Activated CD8-positive, alpha-beta T cell treated with anti-CD3 and anti-CD28 coated beads, Interleukin-2, amount 10 ng/mL, durations not matched to agents 7 days and 5 days (primary cell): ENCODE results near the gene LRBA. TPM values are rescaled to one million over a fixed set of nuclear protein-coding genes. Genes with fewer than 3 reads are reported as not detected.

Experiments
- ATAC-seq: fragments of 150-1000 bp; cut with Tn5 transposase; one replicate; pipeline ENCODE4 v1.10.0; 2021; ENCODE audit warnings: moderate library complexity
- CTCF ChIA-PET: fragments of 350-600 bp; sonication (Branson Sonifier 250); formaldehyde crosslinking; loops from one replicate; lab custom pipeline; 2021; ENCODE audit warnings: antibody characterized with exemption; lab: Charles Lee
- POLR2A ChIA-PET: fragments of 350-600 bp; sonication (Branson Sonifier 250); formaldehyde crosslinking; loops from one replicate; lab custom pipeline; 2021; ENCODE audit warnings: antibody characterized with exemption; lab: Charles Lee
- DNase-seq: peaks from one replicate; pipeline ENCODE4 v3.0.0-alpha.2; 2020
- H3K27ac Mint-ChIP-seq: one replicate; pipeline ENCODE4 v1.8.0; 2021; ENCODE audit warnings: mild to moderate bottlenecking, mixed read lengths
- H3K27me3 Mint-ChIP-seq: one replicate; pipeline ENCODE4 v1.8.0; 2021; ENCODE audit warnings: low read depth, mixed read lengths
- H3K36me3 Mint-ChIP-seq: one replicate; pipeline ENCODE4 v1.8.0; 2021; ENCODE audit warnings: low read depth, mixed read lengths
- H3K4me1 Mint-ChIP-seq: one replicate; pipeline ENCODE4 v1.8.0; 2021; ENCODE audit warnings: low read depth, mixed read lengths
- H3K4me3 Mint-ChIP-seq: one replicate; pipeline ENCODE4 v1.8.0; 2021; ENCODE audit warnings: mild to moderate bottlenecking, mixed read lengths
- H3K9me3 Mint-ChIP-seq: one replicate; pipeline ENCODE4 v1.8.0; 2022; ENCODE audit warnings: mixed read lengths; ENCODE audit not compliant: insufficient read depth
- total RNA-seq, 2 experiments: library from RNA; stranded (reverse); gene quantifications; one replicate each; pipeline ENCODE4 v1.2.3, GENCODE V29; 2021

LRBA gene
- total RNA-seq, 2 experiments from 2014 or later: 43.3 to 44.5 TPM

- no peaks in the 10 kb centered on the region for H3K4me1 Mint-ChIP-seq
- POLR2A ChIA-PET: no interaction called here
- H3K27me3 Mint-ChIP-seq: no peaks in the 10 kb centered on the region
- no peak overlapping the region for H3K4me3 Mint-ChIP-seq
- no peak for ATAC-seq
- CTCF ChIA-PET: interaction anchor here (1.1 kb wide), 1 partner anchor 10 kb away, joined by 7 read pairs; no protein-coding TSS in a partner anchor
- no peaks in the 10 kb centered on the region for H3K36me3 Mint-ChIP-seq
- DNase-seq: no peak
- H3K9me3 Mint-ChIP-seq: no peaks in the 10 kb centered on the region
- no peak overlapping the region for H3K27ac Mint-ChIP-seq
These were observed 761.7 kb downstream of the LRBA start for GRCh38 chr4:150253416-150253815.

GRCh38 chr4:150252741-150253140 lies 762.3 kb downstream of the LRBA start:
- ChIA-PET CTCF (no interaction called here), POLR2A (no interaction called here)
- Mint-ChIP-seq H3K4me1 (no peaks in the 10 kb centered on the region), H3K4me3 (no peak overlapping the region), H3K36me3 (no peaks in the 10 kb centered on the region), H3K9me3 (no peaks in the 10 kb centered on the region), H3K27me3 (no peaks in the 10 kb centered on the region), H3K27ac (no peak overlapping the region)
- ATAC-seq (no peak), DNase-seq (no peak)

GRCh38 chr4:150252306-150252705 lies 762.8 kb downstream of the LRBA start:
- no peaks in the 10 kb centered on the region for H3K4me1 Mint-ChIP-seq
- POLR2A ChIA-PET: no interaction called here
- no peaks in the 10 kb centered on the region for H3K36me3 Mint-ChIP-seq
- ATAC-seq: no peak
- no peaks in the 10 kb centered on the region for H3K27me3 Mint-ChIP-seq
- DNase-seq: no peak
- no peaks in the 10 kb centered on the region for H3K9me3 Mint-ChIP-seq
- H3K27ac Mint-ChIP-seq: no peak overlapping the region
- CTCF ChIA-PET: interaction anchor here (1.0 kb wide), 1 partner anchor 9 kb away, joined by 3 read pairs; no protein-coding TSS in a partner anchor
- H3K4me3 Mint-ChIP-seq: no peak overlapping the region

GRCh38 chr4:150251752-150252190 lies 763.3 kb downstream of the LRBA start:
- Mint-ChIP-seq H3K4me1 (no peaks in the 10 kb centered on the region), H3K36me3 (no peaks in the 10 kb centered on the region), H3K4me3 (no peak overlapping the region), H3K27me3 (no peaks in the 10 kb centered on the region), H3K9me3 (no peaks in the 10 kb centered on the region), H3K27ac (no peak overlapping the region)
- ATAC-seq (no peak), DNase-seq (no peak)
- CTCF ChIA-PET: interaction anchor here (1.0 kb wide), 1 partner anchor 8 kb away, joined by 3 read pairs; no protein-coding TSS in a partner anchor
- POLR2A ChIA-PET: no interaction called here

- POLR2A ChIA-PET: no interaction called here
- Mint-ChIP-seq H3K27me3 (no peaks in the 10 kb centered on the region), H3K36me3 (no peaks in the 10 kb centered on the region), H3K4me3 (no peak overlapping the region), H3K4me1 (no peaks in the 10 kb centered on the region), H3K27ac (no peak overlapping the region), H3K9me3 (no peaks in the 10 kb centered on the region)
- CTCF ChIA-PET: interaction anchor here (1.0 kb wide), 1 partner anchor 8 kb away, joined by 3 read pairs; no protein-coding TSS in a partner anchor
- ATAC-seq (no peak), DNase-seq (no peak)
These were observed 764.0 kb downstream of the LRBA start for GRCh38 chr4:150250998-150251651.

GRCh38 chr4:150250293-150250997 lies 764.6 kb downstream of the LRBA start:
- DNase-seq: no peak
- H3K27me3 Mint-ChIP-seq: no peaks in the 10 kb centered on the region
- H3K4me1 Mint-ChIP-seq: no peaks in the 10 kb centered on the region
- ATAC-seq: no peak
- H3K4me3 Mint-ChIP-seq: no peak overlapping the region
- no peaks in the 10 kb centered on the region for H3K9me3 Mint-ChIP-seq
- no peaks in the 10 kb centered on the region for H3K36me3 Mint-ChIP-seq
- no peak overlapping the region for H3K27ac Mint-ChIP-seq
- ChIA-PET CTCF (no interaction called here), POLR2A (no interaction called here)

GRCh38 chr4:150248181-150248580 lies 766.9 kb downstream of the LRBA start:
- POLR2A ChIA-PET: no interaction called here
- Mint-ChIP-seq H3K27me3 (peaks cover 2% of the 10 kb centered on the region), H3K4me3 (no peak overlapping the region), H3K36me3 (no peaks in the 10 kb centered on the region), H3K4me1 (no peaks in the 10 kb centered on the region), H3K9me3 (no peaks in the 10 kb centered on the region), H3K27ac (no peak overlapping the region)
- DNase-seq (no peak), ATAC-seq (no peak)
- CTCF ChIA-PET: no interaction called here

GRCh38 chr4:150247184-150247583 lies 767.9 kb downstream of the LRBA start:
- ChIA-PET CTCF (no interaction called here), POLR2A (no interaction called here)
- no peaks in the 10 kb centered on the region for H3K36me3 Mint-ChIP-seq
- no peak for ATAC-seq
- H3K27ac Mint-ChIP-seq: no peak overlapping the region
- H3K27me3 Mint-ChIP-seq: peaks cover 2% of the 10 kb centered on the region
- no peaks in the 10 kb centered on the region for H3K4me1 Mint-ChIP-seq
- H3K4me3 Mint-ChIP-seq: no peak overlapping the region
- H3K9me3 Mint-ChIP-seq: no peaks in the 10 kb centered on the region
- DNase-seq: no peak

GRCh38 chr4:150244600-150244999 lies 770.5 kb downstream of the LRBA start:
- ATAC-seq (no peak), DNase-seq (no peak)
- Mint-ChIP-seq H3K27me3 (peaks cover 2% of the 10 kb centered on the region), H3K36me3 (no peaks in the 10 kb centered on the region), H3K4me1 (no peaks in the 10 kb centered on the region), H3K4me3 (no peak overlapping the region), H3K9me3 (no peaks in the 10 kb centered on the region), H3K27ac (no peak overlapping the region)
- CTCF ChIA-PET: interaction anchor here (0.8 to 2.3 kb wide), 3 partner anchors 17 to 265 kb away, joined by 3 to 8 read pairs (median 3); no protein-coding TSS in a partner anchor
- POLR2A ChIA-PET: no interaction called here

- Mint-ChIP-seq H3K4me3 (no peak overlapping the region), H3K36me3 (no peaks in the 10 kb centered on the region), H3K4me1 (no peaks in the 10 kb centered on the region), H3K9me3 (no peaks in the 10 kb centered on the region), H3K27ac (no peak overlapping the region), H3K27me3 (peaks cover 2% of the 10 kb centered on the region)
- ChIA-PET POLR2A (no interaction called here), CTCF (interaction anchor here (0.9 to 2.3 kb wide), 8 partner anchors 8 to 265 kb away, joined by 3 to 13 read pairs (median 3); no protein-coding TSS in a partner anchor)
- DNase-seq (no peak), ATAC-seq (no peak)
These were observed 771.2 kb downstream of the LRBA start for GRCh38 chr4:150243932-150244331.

- ATAC-seq (no peak), DNase-seq (no peak)
- Mint-ChIP-seq H3K4me3 (no peak overlapping the region), H3K27ac (no peak overlapping the region), H3K9me3 (no peaks in the 10 kb centered on the region), H3K36me3 (no peaks in the 10 kb centered on the region), H3K27me3 (peaks cover 2% of the 10 kb centered on the region), H3K4me1 (no peaks in the 10 kb centered on the region)
- CTCF ChIA-PET: interaction anchor here (0.7 to 2.3 kb wide), 18 partner anchors 9 to 624 kb away, joined by 3 to 13 read pairs (median 3); no protein-coding TSS in a partner anchor
- POLR2A ChIA-PET: no interaction called here
These were observed 772.1 kb downstream of the LRBA start for GRCh38 chr4:150242820-150243458.

GRCh38 chr4:150240011-150240410 lies 775.1 kb downstream of the LRBA start:
- ATAC-seq: no peak
- Mint-ChIP-seq H3K9me3 (no peaks in the 10 kb centered on the region), H3K4me3 (no peak overlapping the region), H3K27ac (no peak overlapping the region), H3K4me1 (no peaks in the 10 kb centered on the region), H3K36me3 (no peaks in the 10 kb centered on the region), H3K27me3 (peaks cover 4% of the 10 kb centered on the region)
- POLR2A ChIA-PET: no interaction called here
- no peak for DNase-seq
- CTCF ChIA-PET: no interaction called here
